Natural killer cell treated with Interleukin-12 subunit alpha and Interleukin-12 subunit beta and Interleukin-15 and Interleukin-18, amount 100 ng/mL, for 72 hours (primary cell): ENCODE results near the gene EDC4. TPM values are rescaled to one million over a fixed set of nuclear protein-coding genes. Genes with fewer than 3 reads are reported as not detected.

ENCODE experiments used
- ATAC-seq, 2 donors: fragments of 150-1000 bp; cut with Tn5 transposase in 1 of 2; sonication (Bioruptor Pico), chemical (Tn5 transposase) in 1 of 2; 2 replicates each; pipeline ENCODE4 v1.10.0; 2021
- DNase-seq: peaks from one replicate; pipeline ENCODE4 v3.0.0; 2022; ENCODE audit warnings: low spot score
- H3K27ac Mint-ChIP-seq, 2 donors: 1 replicate in 1 of 2; 2 replicates in 1 of 2; pipeline ENCODE4 v1.8.0; 2022; ENCODE audit warnings: mixed read lengths in 2 of 2, mild to moderate bottlenecking in 1 of 2, moderate library complexity in 1 of 2
- H3K27me3 Mint-ChIP-seq, 2 donors: 1 replicate in 1 of 2; 2 replicates in 1 of 2; pipeline ENCODE4 v1.8.0; 2022; ENCODE audit warnings: mixed read lengths in 2 of 2
- H3K36me3 Mint-ChIP-seq: one replicate; pipeline ENCODE4 v1.8.0; 2022; ENCODE audit warnings: mixed read lengths
- H3K4me1 Mint-ChIP-seq, 2 donors: 1 replicate in 1 of 2; 2 replicates in 1 of 2; pipeline ENCODE4 v1.8.0; 2022; ENCODE audit warnings: low read depth in 2 of 2, mixed read lengths in 2 of 2, mild to moderate bottlenecking in 1 of 2
- H3K4me3 Mint-ChIP-seq: one replicate; pipeline ENCODE4 v1.8.0; 2022; ENCODE audit warnings: mixed read lengths
- H3K9me3 Mint-ChIP-seq: 2 replicates; pipeline ENCODE4 v1.8.0; 2022; ENCODE audit warnings: mixed read lengths
- total RNA-seq, 2 donors: library from RNA; stranded (reverse); gene quantifications; one replicate each; pipeline ENCODE4 v1.2.3, GENCODE V29; 2022

EDC4 gene
- total RNA-seq, 2 donors from 2014 or later: 100 to 151 TPM

GRCh38 chr16:67917140-67917851 is 44.4 kb downstream of the EDC4 start:
- Mint-ChIP-seq H3K4me3 (no peak overlapping the region), H3K27ac (peak overlapping the region; percentile 31 to 78), H3K4me1 (peaks cover 12 to 30% of the 10 kb centered on the region in 2 donors), H3K27me3 (no peaks in the 10 kb centered on the region), H3K36me3 (no peaks in the 10 kb centered on the region), H3K9me3 (no peaks in the 10 kb centered on the region)
- no peak for DNase-seq
- peak in 1 of 2 donors; percentile 1 for ATAC-seq

DNA sequence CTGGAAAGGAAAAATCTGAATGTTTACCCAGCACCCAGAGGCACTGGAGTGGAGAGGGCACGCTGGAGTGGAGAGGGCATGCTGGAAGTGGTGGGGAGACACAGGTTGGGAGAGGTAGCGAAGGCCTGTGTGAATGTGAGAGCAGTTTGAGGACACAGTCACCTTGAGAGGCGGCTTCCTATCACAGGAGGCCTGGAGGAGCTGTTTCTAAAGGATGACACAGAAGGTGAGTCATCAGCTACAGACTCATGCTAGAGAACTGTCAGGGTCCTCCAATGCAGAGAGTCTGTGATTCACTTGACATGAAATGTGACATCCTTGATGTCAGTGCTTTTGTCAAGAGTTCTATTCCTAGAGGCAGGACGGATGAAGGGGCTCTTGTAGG is 45.0 kb downstream of the EDC4 start:
- no peak overlapping the region for H3K4me3 Mint-ChIP-seq
- H3K36me3 Mint-ChIP-seq: no peaks in the 10 kb centered on the region
- no peaks in the 10 kb centered on the region for H3K27me3 Mint-ChIP-seq
- H3K9me3 Mint-ChIP-seq: no peaks in the 10 kb centered on the region
- peak overlapping the region; percentile 31 to 78 for H3K27ac Mint-ChIP-seq
- DNase-seq (no peak), ATAC-seq (peak; percentile 80 to 94)
- H3K4me1 Mint-ChIP-seq: peaks cover 12 to 32% of the 10 kb centered on the region in 2 donors

DNA sequence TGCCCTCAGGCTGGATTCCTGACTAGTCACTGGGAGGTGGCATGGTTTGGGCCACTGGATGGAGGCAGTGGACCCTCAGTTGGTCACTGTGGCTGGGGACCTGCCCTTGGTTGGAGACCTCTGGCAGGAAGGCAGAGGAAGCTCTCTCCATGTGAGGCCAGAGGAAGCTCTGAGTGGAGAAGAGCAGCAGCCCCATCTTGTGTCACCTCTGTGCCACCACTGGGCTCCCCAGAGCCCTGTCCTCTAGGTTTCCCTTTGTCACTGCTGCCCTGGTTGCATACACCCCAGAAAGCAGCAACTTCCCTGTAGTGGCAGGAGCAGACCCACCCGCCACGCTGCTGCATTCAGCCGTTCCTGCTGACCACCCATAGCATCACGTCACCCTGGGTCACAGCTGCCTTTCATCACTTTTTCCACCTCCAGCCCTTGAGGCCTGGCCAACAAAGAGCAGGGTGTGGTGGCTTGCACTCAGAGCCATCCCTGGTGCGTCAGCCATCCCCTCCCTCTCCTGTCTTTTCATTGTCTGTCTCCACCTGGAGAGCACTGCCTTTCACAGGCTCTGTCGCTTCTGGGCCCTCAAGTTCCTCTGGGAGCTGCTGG is 46.9 kb downstream of the EDC4 start:
- no peak for DNase-seq
- ATAC-seq: no peak
- no peak overlapping the region for H3K4me3 Mint-ChIP-seq
- H3K36me3 Mint-ChIP-seq: no peaks in the 10 kb centered on the region
- H3K27ac Mint-ChIP-seq: peak overlapping the region in 1 of 2 donors; percentile 39
- no peaks in the 10 kb centered on the region for H3K9me3 Mint-ChIP-seq
- H3K27me3 Mint-ChIP-seq: no peaks in the 10 kb centered on the region
- peaks cover 12 to 31% of the 10 kb centered on the region in 2 donors for H3K4me1 Mint-ChIP-seq

DNA sequence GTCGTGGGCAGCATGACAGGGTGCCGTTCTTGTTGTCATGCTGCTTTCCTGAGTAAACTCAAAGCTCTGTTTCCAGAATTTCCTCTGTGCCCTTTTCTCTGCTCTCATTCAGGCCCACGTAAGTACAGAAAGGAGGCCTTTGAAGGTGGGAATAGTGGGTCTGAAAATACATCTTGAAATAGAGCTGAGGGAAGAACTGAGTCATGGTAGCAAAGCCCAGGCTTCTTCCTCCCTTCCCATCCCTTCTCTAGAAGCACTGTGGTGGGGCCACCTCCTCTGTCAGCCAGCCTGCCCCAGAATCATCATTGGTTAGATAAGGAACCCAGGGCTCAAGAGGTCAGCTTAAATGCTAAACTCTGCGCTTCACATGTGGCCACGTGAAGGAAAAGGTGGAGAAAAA is 49.4 kb downstream of the EDC4 start:
- Mint-ChIP-seq H3K36me3 (no peaks in the 10 kb centered on the region), H3K9me3 (no peaks in the 10 kb centered on the region), H3K27me3 (no peaks in the 10 kb centered on the region), H3K27ac (no peak overlapping the region), H3K4me1 (peaks cover 10 to 18% of the 10 kb centered on the region in 2 donors), H3K4me3 (no peak overlapping the region)
- DNase-seq (no peak), ATAC-seq (no peak)

- H3K9me3 Mint-ChIP-seq: no peaks in the 10 kb centered on the region
- ATAC-seq: no peak
- H3K4me3 Mint-ChIP-seq: no peak overlapping the region
- peak overlapping the region in 1 of 2 donors; percentile 23 for H3K27ac Mint-ChIP-seq
- no peaks in the 10 kb centered on the region for H3K27me3 Mint-ChIP-seq
- no peak for DNase-seq
- no peaks in the 10 kb centered on the region for H3K36me3 Mint-ChIP-seq
- H3K4me1 Mint-ChIP-seq: peaks cover 5 to 13% of the 10 kb centered on the region in 2 donors
Measured at GRCh38 chr16:67922740-67923139, 49.9 kb downstream of the EDC4 start.

DNA sequence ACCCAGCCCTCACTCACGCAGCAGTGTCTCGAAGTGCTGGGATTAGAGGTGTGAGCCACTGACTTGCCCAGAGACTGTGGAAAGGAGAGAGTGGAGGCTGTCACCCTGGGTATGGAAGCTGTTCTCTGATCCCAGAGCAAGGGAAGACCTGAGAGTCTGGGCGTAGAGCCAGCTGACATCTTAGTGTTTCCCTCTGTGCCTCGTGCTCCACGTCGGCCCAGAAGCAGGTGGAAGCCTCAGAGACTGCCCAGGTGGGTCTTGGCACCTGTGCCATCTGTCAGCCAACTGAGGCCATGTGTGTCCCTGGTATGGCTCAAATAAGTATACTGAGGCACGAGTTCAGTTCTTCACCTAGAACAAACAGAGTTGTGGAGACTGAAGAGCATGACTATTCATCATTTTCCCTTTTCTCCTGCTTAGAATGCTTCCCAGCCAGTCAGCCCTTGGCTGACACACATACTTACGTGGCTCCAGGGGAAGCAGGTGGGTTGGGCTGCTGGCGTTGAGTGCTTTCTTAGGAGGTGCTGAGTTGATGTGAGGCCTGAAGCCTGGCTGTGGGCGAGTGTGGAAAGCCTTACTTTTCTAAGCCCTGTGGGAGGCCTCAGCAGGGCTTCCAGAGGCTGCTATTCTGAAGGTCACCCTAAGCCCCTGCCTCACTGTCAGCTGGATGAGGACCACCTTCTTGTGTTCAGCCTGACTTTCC is 50.7 kb downstream of the EDC4 start:
- Mint-ChIP-seq H3K27me3 (no peaks in the 10 kb centered on the region), H3K4me3 (no peak overlapping the region), H3K4me1 (peaks cover 0 to 12% of the 10 kb centered on the region in 2 donors), H3K27ac (peak overlapping the region in 1 of 2 donors; percentile 23), H3K36me3 (no peaks in the 10 kb centered on the region), H3K9me3 (no peaks in the 10 kb centered on the region)
- DNase-seq: no peak
- no peak for ATAC-seq

- Mint-ChIP-seq H3K27me3 (no peaks in the 10 kb centered on the region), H3K4me1 (peaks cover 0 to 12% of the 10 kb centered on the region in 2 donors), H3K9me3 (no peaks in the 10 kb centered on the region), H3K27ac (no peak overlapping the region), H3K36me3 (no peaks in the 10 kb centered on the region), H3K4me3 (no peak overlapping the region)
- DNase-seq (no peak), ATAC-seq (peak in 1 of 2 donors; percentile 3)
Measured at GRCh38 chr16:67924140-67924906, 51.5 kb downstream of the EDC4 start.

GRCh38 chr16:67926181-67926750 is 53.4 kb downstream of the EDC4 start:
- Mint-ChIP-seq H3K4me1 (peaks cover 0 to 12% of the 10 kb centered on the region in 2 donors), H3K4me3 (no peak overlapping the region), H3K27me3 (no peaks in the 10 kb centered on the region), H3K9me3 (no peaks in the 10 kb centered on the region), H3K27ac (peak overlapping the region in 1 of 2 donors; percentile 39), H3K36me3 (no peaks in the 10 kb centered on the region)
- ATAC-seq (no peak), DNase-seq (no peak)

- H3K4me3 Mint-ChIP-seq: no peak overlapping the region
- no peaks in the 10 kb centered on the region for H3K9me3 Mint-ChIP-seq
- no peak for DNase-seq
- no peaks in the 10 kb centered on the region for H3K36me3 Mint-ChIP-seq
- no peaks in the 10 kb centered on the region for H3K27me3 Mint-ChIP-seq
- H3K27ac Mint-ChIP-seq: no peak overlapping the region
- H3K4me1 Mint-ChIP-seq: peaks cover 0 to 10% of the 10 kb centered on the region in 2 donors
- no peak for ATAC-seq
Measured at GRCh38 chr16:67927131-67927941, 54.5 kb downstream of the EDC4 start.

GRCh38 chr16:67928147-67928546 is 55.3 kb downstream of the EDC4 start:
- no peaks in the 10 kb centered on the region for H3K9me3 Mint-ChIP-seq
- H3K4me1 Mint-ChIP-seq: peaks cover 0 to 9% of the 10 kb centered on the region in 2 donors
- H3K27me3 Mint-ChIP-seq: no peaks in the 10 kb centered on the region
- H3K4me3 Mint-ChIP-seq: no peak overlapping the region
- H3K36me3 Mint-ChIP-seq: no peaks in the 10 kb centered on the region
- H3K27ac Mint-ChIP-seq: no peak overlapping the region
- DNase-seq (no peak), ATAC-seq (no peak)

GRCh38 chr16:67928561-67929364 is 55.9 kb downstream of the EDC4 start:
- DNase-seq (peak; percentile 77), ATAC-seq (peak; percentile 71)
- Mint-ChIP-seq H3K4me3 (no peak overlapping the region), H3K27me3 (no peaks in the 10 kb centered on the region), H3K36me3 (no peaks in the 10 kb centered on the region), H3K4me1 (peaks cover 1 to 9% of the 10 kb centered on the region in 2 donors), H3K9me3 (no peaks in the 10 kb centered on the region), H3K27ac (no peak overlapping the region)

- no peaks in the 10 kb centered on the region for H3K27me3 Mint-ChIP-seq
- ATAC-seq: no peak
- no peak overlapping the region for H3K4me3 Mint-ChIP-seq
- peaks cover 3% of the 10 kb centered on the region for H3K36me3 Mint-ChIP-seq
- no peaks in the 10 kb centered on the region for H3K9me3 Mint-ChIP-seq
- no peak overlapping the region for H3K27ac Mint-ChIP-seq
- no peak for DNase-seq
- H3K4me1 Mint-ChIP-seq: peaks cover 10 to 13% of the 10 kb centered on the region in 2 donors
Measured at GRCh38 chr16:67930191-67930590, 57.3 kb downstream of the EDC4 start.
